HEK293 (cell line): ENCODE data around the gene LDB2.

Experiments used
- CTCF ChIP-seq: fragments of 450-650 bp; formaldehyde crosslinking; IDR thresholded peaks from 2 replicates; pipeline ENCODE4 v1.5.1; 2016; ENCODE audit warnings: missing biosample characterization, missing genetic modification characterization
- HIC1 ChIP-seq: fragments of 450-650 bp; formaldehyde crosslinking; IDR thresholded peaks from 2 replicates; pipeline ENCODE4 v1.5.1; 2016; ENCODE audit warnings: missing biosample characterization, missing genetic modification characterization
- MEIS1 ChIP-seq: sonication (generic); formaldehyde crosslinking; IDR thresholded peaks from 2 replicates; pipeline ENCODE4 v1.8.1; 2022; ENCODE audit warnings: missing genetic modification reagents, mild to moderate bottlenecking, borderline replicate concordance
- OVOL3 ChIP-seq: fragments of 450-650 bp; formaldehyde crosslinking; IDR thresholded peaks from 2 replicates; pipeline ENCODE4 v1.5.1; 2016; ENCODE audit warnings: missing biosample characterization, missing genetic modification characterization
- PBX3 ChIP-seq: sonication (generic); formaldehyde crosslinking; IDR thresholded peaks from 2 replicates; pipeline ENCODE4 v1.8.1; 2022; ENCODE audit warnings: mild to moderate bottlenecking, moderate library complexity, missing genetic modification reagents
- SETDB1 ChIP-seq: IDR thresholded peaks from one replicate; pipeline ENCODE4 v1.6.1; 2017; ENCODE audit warnings: mild to moderate bottlenecking, low read length, moderate library complexity, mixed read lengths; ENCODE audit not compliant: insufficient read length
- SP3 ChIP-seq: fragments of 450-650 bp; formaldehyde crosslinking; IDR thresholded peaks from 2 replicates; pipeline ENCODE4 v1.5.1; 2016; ENCODE audit warnings: missing biosample characterization, missing genetic modification characterization
- ZBTB21 ChIP-seq: fragments of 450-650 bp; formaldehyde crosslinking; IDR thresholded peaks from 2 replicates; pipeline ENCODE4 v1.5.1; 2017; ENCODE audit warnings: missing biosample characterization, missing genetic modification characterization
- ZBTB7A ChIP-seq: fragments of 450-650 bp; formaldehyde crosslinking; IDR thresholded peaks from 2 replicates; pipeline ENCODE4 v1.5.1; 2016; ENCODE audit warnings: low read depth, missing biosample characterization, missing genetic modification characterization
- ZNF114 ChIP-seq: fragments of 450-650 bp; formaldehyde crosslinking; IDR thresholded peaks from 2 replicates; pipeline ENCODE4 v1.5.0; 2017; ENCODE audit warnings: missing biosample characterization, missing genetic modification characterization
- ZNF184 ChIP-seq: fragments of 450-650 bp; IDR thresholded peaks from 2 replicates; pipeline ENCODE4 v1.5.1; 2018; ENCODE audit warnings: missing biosample characterization, mild to moderate bottlenecking, missing genetic modification characterization
- ZNF580 ChIP-seq: fragments of 450-650 bp; formaldehyde crosslinking; IDR thresholded peaks from 2 replicates; pipeline ENCODE4 v1.5.1; 2016; ENCODE audit warnings: missing biosample characterization, missing genetic modification characterization
- ZNF76 ChIP-seq: fragments of 450-650 bp; formaldehyde crosslinking; IDR thresholded peaks from 2 replicates; pipeline ENCODE4; 2016; ENCODE audit warnings: low read depth, missing biosample characterization, missing genetic modification characterization, borderline replicate concordance
- ZNF785 ChIP-seq: fragments of 450-650 bp; formaldehyde crosslinking; IDR thresholded peaks from 2 replicates; pipeline ENCODE4 v1.5.1; 2016; ENCODE audit warnings: missing biosample characterization, missing genetic modification characterization

GRCh38 chr4:16707874-16708273, 190.6 kb downstream of the LDB2 start:
- TF ChIP-seq CTCF (tag by site-specific recombination) = no peak
- no peak for TF ChIP-seq SETDB1
- no peak for TF ChIP-seq ZBTB7A (tag by site-specific recombination)
- no peak for TF ChIP-seq ZNF76 (tag by site-specific recombination)
- no peak for TF ChIP-seq PBX3 (CRISPR knock-in tag)
- no peak for TF ChIP-seq ZNF184
- TF ChIP-seq OVOL3 (tag by site-specific recombination) = no peak
- TF ChIP-seq ZNF785 (tag by site-specific recombination) = no peak
- no peak for TF ChIP-seq SP3
- TF ChIP-seq HIC1 = no peak
- TF ChIP-seq ZNF114 (tag by site-specific recombination) = no peak
- TF ChIP-seq ZBTB21 (tag by site-specific recombination) = no peak
- TF ChIP-seq MEIS1 (CRISPR knock-in tag) = no peak
- no peak for TF ChIP-seq ZNF580 (tag by site-specific recombination)
